GM10847 (cell line): Measurements from ENCODE around the gene STK39.

Experiments
- POLR2A ChIP-seq: IDR thresholded peaks from 2 replicates; pipeline ENCODE4 v1.6.1; 2011; ENCODE audit not compliant: insufficient read length; ENCODE audit errors: extremely low read depth

The STK39 gene

DNA sequence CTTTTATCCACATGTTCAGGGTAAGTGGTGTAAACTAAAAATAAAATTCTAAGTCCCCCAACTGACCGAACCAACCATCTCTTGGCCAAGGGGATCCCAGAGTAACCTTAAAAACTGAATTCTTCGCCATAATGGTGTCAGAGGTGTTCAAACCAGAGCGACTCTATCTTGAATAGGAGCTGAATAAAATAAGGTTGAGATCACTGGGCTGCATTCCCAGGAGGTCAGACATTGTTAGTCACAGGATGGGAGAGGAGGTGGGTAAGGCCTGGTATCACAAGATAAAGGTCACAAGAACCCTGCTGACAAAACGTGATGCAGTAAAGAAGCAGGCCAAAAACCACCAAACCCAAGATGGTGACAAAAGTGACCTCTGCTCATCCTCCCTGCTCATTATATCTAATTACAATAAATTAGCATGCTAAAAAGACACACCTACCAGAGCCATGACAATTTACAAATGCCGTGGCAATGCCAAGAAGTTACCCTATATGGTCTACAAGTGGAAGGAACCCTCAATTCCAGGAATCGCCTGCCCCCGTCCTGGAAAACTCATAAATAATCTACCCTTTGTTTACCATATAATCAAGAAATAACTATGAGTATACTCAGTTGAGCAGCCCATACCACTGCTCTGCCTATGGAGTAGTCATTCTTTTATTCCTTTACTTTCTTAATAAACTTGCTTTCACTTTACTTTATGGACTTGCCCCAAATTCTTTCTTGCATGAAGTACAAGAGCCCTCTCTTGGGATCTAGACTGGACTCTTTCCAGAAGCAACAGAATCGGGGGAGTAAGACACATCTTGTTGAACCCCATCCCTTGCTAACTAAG is 302.4 kb downstream of the STK39 start:
- no peak for TF ChIP-seq POLR2A

DNA sequence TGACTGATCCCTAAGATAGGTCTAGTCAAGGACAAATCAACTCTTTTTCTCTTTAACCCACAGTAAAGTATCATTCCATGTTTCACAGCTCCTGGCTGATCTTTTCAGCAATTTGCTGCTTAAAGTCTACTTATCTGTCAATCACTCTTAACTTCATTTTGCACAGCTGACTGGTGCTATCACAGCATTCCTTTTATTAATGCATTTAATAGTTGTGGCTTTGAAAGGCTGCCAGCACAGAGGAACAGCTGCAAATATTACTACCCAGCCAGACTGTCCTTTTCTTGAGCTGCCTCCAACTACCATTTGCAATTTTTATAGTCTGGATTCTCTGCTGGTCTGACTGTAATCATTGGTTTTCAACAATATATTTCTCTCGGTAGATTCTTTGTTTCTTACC is 303.5 kb downstream of the STK39 start:
- no peak for TF ChIP-seq POLR2A

DNA sequence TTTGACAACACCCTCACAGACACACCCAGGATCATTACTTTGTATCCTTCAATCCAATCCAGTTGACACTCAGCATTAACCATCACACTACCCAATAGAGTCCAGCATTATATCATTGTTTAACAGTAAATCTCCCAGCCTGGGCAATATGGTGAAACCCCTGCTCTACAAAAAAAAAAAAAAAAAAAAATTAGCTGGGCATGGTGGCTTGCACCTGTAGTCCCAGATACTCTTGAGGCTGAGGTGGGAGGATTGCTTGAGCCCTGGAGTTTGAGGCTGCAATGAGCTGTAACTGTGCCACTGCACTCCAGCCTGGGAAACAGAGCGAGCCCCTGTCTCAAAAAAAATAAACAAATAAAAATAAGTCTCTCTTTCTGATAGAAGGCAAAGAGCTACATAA is 304.0 kb downstream of the STK39 start:
- no peak for TF ChIP-seq POLR2A

DNA sequence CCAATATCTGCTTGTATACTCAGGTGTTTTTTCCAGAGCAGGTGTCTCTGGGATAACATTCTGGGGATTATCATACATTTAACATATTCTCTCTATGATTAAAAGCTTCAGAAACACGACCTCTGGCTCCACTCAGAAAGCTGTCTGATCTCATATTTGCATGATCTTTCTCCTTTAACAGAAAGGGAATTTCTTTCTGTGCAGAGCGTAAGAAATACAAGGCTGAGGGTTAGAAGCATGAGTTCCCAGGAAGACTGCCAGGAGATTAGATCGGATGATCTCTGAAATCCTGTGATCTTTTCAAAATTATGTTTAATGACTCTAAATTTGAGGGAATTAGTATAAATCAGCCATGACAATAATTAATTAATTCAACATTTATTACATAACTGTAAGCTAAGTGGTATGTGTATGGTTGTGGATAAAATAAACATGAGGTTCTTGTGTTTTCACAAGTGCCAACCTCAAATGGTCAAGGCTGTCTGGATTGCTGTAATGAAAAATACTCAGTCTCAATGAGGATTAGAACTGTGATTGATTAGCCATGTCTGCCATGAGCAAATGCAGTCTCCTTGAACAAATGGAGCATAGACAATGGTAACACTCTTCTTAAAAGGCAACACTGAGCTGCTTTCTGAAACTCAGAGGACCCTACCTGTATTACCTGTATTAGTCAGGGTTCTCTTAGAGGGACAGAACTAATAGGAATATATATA is 304.9 kb downstream of the STK39 start:
- TF ChIP-seq POLR2A: no peak

DNA sequence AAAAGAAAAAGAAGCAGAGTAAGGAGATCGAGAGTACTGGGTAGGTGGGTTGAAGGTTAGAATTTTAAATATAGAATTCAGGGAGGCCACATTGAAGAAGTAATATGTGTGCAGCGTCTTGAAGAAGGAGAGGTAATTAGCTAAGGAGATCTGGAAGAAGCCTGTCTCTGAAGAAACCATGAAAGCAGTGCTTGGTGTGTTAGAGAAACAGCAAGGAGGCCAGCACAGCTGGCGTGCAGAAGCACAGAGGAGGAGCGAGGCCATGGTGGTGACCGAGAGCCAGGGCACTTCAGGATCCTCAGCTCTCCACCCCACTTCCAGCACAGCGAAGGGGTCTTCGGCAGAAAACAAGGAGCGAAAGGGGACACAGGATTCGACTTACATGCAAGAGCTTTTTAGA is 305.8 kb downstream of the STK39 start:
- no peak for TF ChIP-seq POLR2A

DNA sequence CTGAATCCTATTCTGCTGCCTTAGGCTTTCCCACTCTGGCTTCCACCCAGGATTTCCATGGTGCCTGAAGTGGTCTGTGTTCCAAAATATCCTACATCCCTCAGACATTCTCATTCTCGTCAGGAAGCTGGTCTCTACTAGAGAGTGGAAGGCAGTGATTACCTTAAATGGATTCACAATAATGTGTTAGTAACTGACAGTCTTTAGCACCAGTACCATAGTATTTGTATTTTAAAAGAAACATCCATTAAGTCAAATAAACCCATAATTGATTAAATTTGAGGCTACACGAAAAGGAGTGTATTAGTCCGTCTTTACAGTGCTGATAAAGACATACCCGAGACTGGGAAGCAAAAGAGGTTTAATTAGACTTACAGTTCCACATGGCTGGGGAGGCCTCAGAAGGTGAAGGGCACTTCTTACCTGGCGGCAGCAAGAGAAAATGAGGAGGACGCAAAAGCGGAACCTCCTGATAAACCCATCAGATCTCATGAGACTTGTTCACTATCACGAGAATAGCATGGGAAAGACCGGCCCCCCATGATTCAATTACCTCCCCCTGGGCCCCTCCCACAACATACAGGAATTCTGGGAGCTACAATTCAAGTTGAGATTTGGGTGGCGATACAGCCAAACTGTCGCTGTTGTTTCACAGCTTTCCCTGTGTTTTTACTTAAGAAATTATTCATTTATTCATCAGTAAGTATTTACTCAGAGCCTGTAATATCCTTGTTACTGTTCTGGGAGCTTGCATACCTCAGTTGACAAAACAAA is 306.5 kb downstream of the STK39 start:
- TF ChIP-seq POLR2A: no peak

DNA sequence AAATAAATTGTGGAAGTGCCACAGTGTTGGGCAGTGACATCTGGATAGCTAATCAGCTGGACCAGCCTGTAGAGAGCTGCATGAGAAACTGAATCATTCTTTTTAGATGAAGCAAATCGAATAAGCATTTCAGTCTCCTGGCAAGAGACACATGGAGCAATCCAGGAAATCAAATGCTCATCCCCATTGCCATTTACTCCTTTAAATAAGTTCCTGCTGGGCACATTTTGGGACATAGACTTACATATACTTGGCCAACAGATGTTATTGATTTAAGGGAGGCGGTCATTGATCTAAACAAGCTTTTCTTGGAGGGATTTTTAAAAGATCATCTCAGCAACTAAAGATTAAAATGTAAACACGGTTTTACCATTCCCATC is 307.1 kb downstream of the STK39 start:
- TF ChIP-seq POLR2A: no peak

GRCh38 chr2:167939514-167940345 is 307.7 kb downstream of the STK39 start:
- TF ChIP-seq POLR2A: no peak

DNA sequence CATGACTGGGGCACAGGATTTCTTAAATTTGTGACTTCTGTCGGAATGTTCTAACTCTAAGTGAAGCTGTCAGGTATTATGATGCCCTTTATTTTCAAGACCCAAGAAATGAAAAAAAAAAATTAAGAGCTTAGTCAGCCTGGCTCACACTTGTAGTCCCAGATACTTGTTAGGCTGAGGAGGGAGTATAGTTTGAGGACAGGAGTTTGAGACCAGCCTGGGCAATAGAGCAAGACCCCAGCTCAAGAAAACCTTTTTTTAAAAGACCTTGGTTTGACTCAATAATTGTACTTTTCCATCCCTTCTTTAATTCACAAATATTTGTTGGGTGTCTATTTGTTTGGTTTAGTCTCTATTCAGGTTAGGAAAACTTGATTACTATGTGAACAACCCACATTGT is 310.0 kb downstream of the STK39 start:
- no peak for TF ChIP-seq POLR2A

GRCh38 chr2:167935803-167936110 is 311.6 kb downstream of the STK39 start:
- TF ChIP-seq POLR2A: no peak

GRCh38 chr2:167933097-167933814 is 314.1 kb downstream of the STK39 start:
- TF ChIP-seq POLR2A: no peak

- TF ChIP-seq POLR2A: no peak
Measured at GRCh38 chr2:167932123-167932693, 315.2 kb downstream of the STK39 start.

GRCh38 chr2:167929484-167929883 is 317.9 kb downstream of the STK39 start:
- no peak for TF ChIP-seq POLR2A

DNA sequence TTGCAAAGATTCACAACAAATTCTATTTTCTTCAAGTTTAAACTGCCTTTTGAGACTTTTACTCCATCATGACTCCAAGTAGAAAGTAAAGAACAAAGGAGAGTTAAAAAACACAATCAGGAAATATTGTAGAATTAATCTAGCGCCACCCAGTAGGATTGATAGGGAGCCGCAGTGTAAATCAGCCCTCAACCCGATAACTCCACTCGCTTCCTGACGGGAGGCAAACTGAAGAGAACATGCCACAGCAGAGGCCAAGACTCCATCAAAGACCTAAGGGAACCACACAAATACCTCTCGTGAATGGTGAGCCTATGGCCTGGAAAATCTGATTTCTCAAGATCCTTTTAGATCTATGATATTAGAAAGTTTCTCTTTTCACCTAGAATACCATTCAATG is 319.0 kb downstream of the STK39 start:
- no peak for TF ChIP-seq POLR2A

DNA sequence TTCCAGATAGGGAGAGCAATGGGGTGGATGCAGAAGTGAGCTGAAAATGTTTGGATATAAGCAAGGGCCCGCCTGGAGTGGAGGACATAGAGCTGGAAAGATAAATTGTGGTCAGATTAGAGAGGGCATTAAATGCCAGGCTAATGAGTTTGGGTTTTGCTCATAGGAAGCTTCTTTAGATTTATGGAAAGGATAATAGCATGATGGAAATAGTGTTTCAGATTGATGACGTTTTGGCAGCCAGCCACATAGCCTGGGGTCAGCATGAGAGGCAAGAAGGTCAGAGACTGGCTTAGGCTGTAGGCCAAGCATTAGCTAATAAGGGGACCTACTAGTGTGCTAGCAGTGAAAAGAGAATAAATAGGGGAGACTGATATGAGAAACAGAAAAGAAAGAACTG is 321.6 kb downstream of the STK39 start:
- TF ChIP-seq POLR2A: no peak

- TF ChIP-seq POLR2A: no peak
Measured at GRCh38 chr2:167924556-167924955, 322.8 kb downstream of the STK39 start.
